ENCODE data around the gene IGDCC3. TPM values are rescaled to one million over a fixed set of nuclear protein-coding genes. Genes with fewer than 3 reads are reported as not detected.

IGDCC3 gene
- total RNA-seq, 1 experiment from 2014 or later: 0.32 TPM

- TF ChIP-seq EZH2 (IDR thresholded peaks at IDR 0.05; ENCODE audit: borderline replicate concordance, low read depth, low read length, poor library complexity, severe bottlenecking) (no peak), CTCF (conservative IDR thresholded peaks at IDR 0.05; ENCODE audit: low read depth, low read length) (no peak)
- BruUV-seq (replicated peaks): no TSS peak
- intact Hi-C loops (cut with micrococcal nuclease; ENCODE audit: unreplicated experiment): no loop called here
- DNase-seq (ENCODE audit: low spot score): no peak
- H3K36me3 ChIP-seq (ENCODE audit: insufficient read depth, low read length, poor library complexity, severe bottlenecking): no peaks in the 10 kb centered on the region
- H3K4me3 ChIP-seq (ENCODE audit: low read depth, low read length, poor library complexity, severe bottlenecking): no peak overlapping the region
- H3K27me3 ChIP-seq (replicated peaks; ENCODE audit: insufficient read depth, low read depth, low read length, poor library complexity): no peaks in the 10 kb centered on the region
- ChIA-PET CTCF (no interaction called here), POLR2A (ENCODE audit: low non-redundant PET) (no interaction called here)
- peaks cover 6% of the 10 kb centered on the region for H3K4me1 ChIP-seq (ENCODE audit: insufficient read depth, low read length, poor library complexity, severe bottlenecking)
- H3K9me3 ChIP-seq (ENCODE audit: low read depth, low read length, poor library complexity, severe bottlenecking): no peaks in the 10 kb centered on the region
- H3K27ac ChIP-seq (ENCODE audit: low read depth, low read length, poor library complexity, severe bottlenecking): no peak overlapping the region
Observed at GRCh38 chr15:65396965-65397317, 19.1 kb upstream of the IGDCC3 start.

GRCh38 chr15:65396283-65396964 is 18.6 kb upstream of the IGDCC3 start:
- no TSS peak for BruUV-seq (replicated peaks)
- TF ChIP-seq CTCF (conservative IDR thresholded peaks at IDR 0.05; ENCODE audit: low read depth, low read length) (no peak), EZH2 (IDR thresholded peaks at IDR 0.05; ENCODE audit: borderline replicate concordance, low read depth, low read length, poor library complexity, severe bottlenecking) (no peak)
- POLR2A ChIA-PET (ENCODE audit: low non-redundant PET): no interaction called here
- no peak overlapping the region for H3K4me3 ChIP-seq (ENCODE audit: low read depth, low read length, poor library complexity, severe bottlenecking)
- peaks cover 6% of the 10 kb centered on the region for H3K4me1 ChIP-seq (ENCODE audit: insufficient read depth, low read length, poor library complexity, severe bottlenecking)
- no peaks in the 10 kb centered on the region for H3K27me3 ChIP-seq (replicated peaks; ENCODE audit: insufficient read depth, low read depth, low read length, poor library complexity)
- CTCF ChIA-PET: no interaction called here
- no peak for DNase-seq (ENCODE audit: low spot score)
- no peaks in the 10 kb centered on the region for H3K36me3 ChIP-seq (ENCODE audit: insufficient read depth, low read length, poor library complexity, severe bottlenecking)
- intact Hi-C loops (cut with micrococcal nuclease; ENCODE audit: unreplicated experiment): no loop called here
- H3K27ac ChIP-seq (ENCODE audit: low read depth, low read length, poor library complexity, severe bottlenecking): no peak overlapping the region
- no peaks in the 10 kb centered on the region for H3K9me3 ChIP-seq (ENCODE audit: low read depth, low read length, poor library complexity, severe bottlenecking)

GRCh38 chr15:65395567-65396202 is 17.9 kb upstream of the IGDCC3 start:
- intact Hi-C loops (cut with micrococcal nuclease; ENCODE audit: unreplicated experiment): no loop called here
- POLR2A ChIA-PET (ENCODE audit: low non-redundant PET): no interaction called here
- TF ChIP-seq EZH2 (IDR thresholded peaks at IDR 0.05; ENCODE audit: borderline replicate concordance, low read depth, low read length, poor library complexity, severe bottlenecking): no peak
- TF ChIP-seq CTCF (conservative IDR thresholded peaks at IDR 0.05; ENCODE audit: low read depth, low read length): no peak
- no peak for DNase-seq (ENCODE audit: low spot score)
- Histone ChIP-seq H3K4me3 (ENCODE audit: low read depth, low read length, poor library complexity, severe bottlenecking) (no peak overlapping the region), H3K4me1 (ENCODE audit: insufficient read depth, low read length, poor library complexity, severe bottlenecking) (no peaks in the 10 kb centered on the region), H3K27ac (ENCODE audit: low read depth, low read length, poor library complexity, severe bottlenecking) (no peak overlapping the region), H3K27me3 (replicated peaks; ENCODE audit: insufficient read depth, low read depth, low read length, poor library complexity) (no peaks in the 10 kb centered on the region), H3K36me3 (ENCODE audit: insufficient read depth, low read length, poor library complexity, severe bottlenecking) (no peaks in the 10 kb centered on the region), H3K9me3 (ENCODE audit: low read depth, low read length, poor library complexity, severe bottlenecking) (no peaks in the 10 kb centered on the region)
- no TSS peak for BruUV-seq (replicated peaks)
- CTCF ChIA-PET: no interaction called here

All from A673 (cell line).